CMK (cell line): Measurements from ENCODE around the gene ACKR3.

Experiments
- DNase-seq: peaks from one replicate; pipeline ENCODE4 v3.0.0-alpha.2; 2010; ENCODE audit warnings: low read depth

Gene ACKR3

GRCh38 chr2:236570081-236570868, 650 bp downstream of the ACKR3 start:
- DNase-seq, result no peak

- DNase-seq, result no peak
Measured at GRCh38 chr2:236571145-236571544, 1.5 kb downstream of the ACKR3 start.

- no peak for DNase-seq
Measured at GRCh38 chr2:236572482-236572881, 2.9 kb downstream of the ACKR3 start.

GRCh38 chr2:236573066-236573929, 3.7 kb downstream of the ACKR3 start:
- DNase-seq, result no peak

- no peak for DNase-seq
Measured at GRCh38 chr2:236574000-236574399, 4.4 kb downstream of the ACKR3 start.

- DNase-seq, result no peak
Measured at GRCh38 chr2:236574424-236575145, 5.0 kb downstream of the ACKR3 start.

- no peak for DNase-seq
Measured at GRCh38 chr2:236575510-236575909, 5.9 kb downstream of the ACKR3 start.

- DNase-seq, result no peak
Measured at GRCh38 chr2:236576087-236576486, 6.5 kb downstream of the ACKR3 start.

- no peak for DNase-seq
Measured at GRCh38 chr2:236576953-236577352, 7.3 kb downstream of the ACKR3 start.

GRCh38 chr2:236577481-236578410, 8.1 kb downstream of the ACKR3 start:
- DNase-seq, result no peak

- DNase-seq, result no peak
Measured at GRCh38 chr2:236578411-236578846, 8.8 kb downstream of the ACKR3 start.

- DNase-seq, result no peak
Measured at GRCh38 chr2:236579048-236579745, 9.6 kb downstream of the ACKR3 start.

GRCh38 chr2:236579746-236580315, 10.2 kb downstream of the ACKR3 start:
- DNase-seq, result no peak

GRCh38 chr2:236580746-236581355, 11.2 kb downstream of the ACKR3 start:
- no peak for DNase-seq

GRCh38 chr2:236581546-236581945, 11.9 kb downstream of the ACKR3 start:
- no peak for DNase-seq

GRCh38 chr2:236582968-236583367, 13.3 kb downstream of the ACKR3 start:
- no peak for DNase-seq

GRCh38 chr2:236583621-236584203, 14.1 kb downstream of the ACKR3 start:
- DNase-seq, result no peak

GRCh38 chr2:236584521-236585384, 15.1 kb downstream of the ACKR3 start:
- no peak for DNase-seq

GRCh38 chr2:236585966-236586365, 16.3 kb downstream of the ACKR3 start:
- no peak for DNase-seq
